Endothelial cell (in vitro differentiated cells): Measurements from ENCODE around the gene COMMD1. TPM values are rescaled to one million over a fixed set of nuclear protein-coding genes. Genes with fewer than 3 reads are reported as not detected.
"Not testable (repeated sequence)": the region's sequence is repeated elsewhere in the genome, so short reads cannot be mapped to it uniquely, and the experiment has no call there.

Experiments used
- DNase-seq: peaks from one replicate; pipeline ENCODE4 v3.0.0; 2021; ENCODE audit warnings: low spot score
- H3K27ac Mint-ChIP-seq: one replicate; pipeline ENCODE4 v1.8.0; 2021; ENCODE audit warnings: mixed read lengths, inconsistent platforms; ENCODE audit not compliant: unreplicated experiment
- H3K27me3 Mint-ChIP-seq: one replicate; pipeline ENCODE4 v1.8.0; 2021; ENCODE audit warnings: mild to moderate bottlenecking, moderate library complexity, mixed read lengths, inconsistent platforms; ENCODE audit not compliant: unreplicated experiment
- H3K36me3 Mint-ChIP-seq: one replicate; pipeline ENCODE4 v1.8.0; 2021; ENCODE audit warnings: mild to moderate bottlenecking, low read depth, mixed read lengths, inconsistent platforms; ENCODE audit not compliant: unreplicated experiment
- H3K4me1 Mint-ChIP-seq: one replicate; pipeline ENCODE4 v1.8.0; 2021; ENCODE audit warnings: mild to moderate bottlenecking, mixed read lengths, inconsistent platforms; ENCODE audit not compliant: unreplicated experiment
- H3K4me3 Mint-ChIP-seq: one replicate; pipeline ENCODE4 v1.8.0; 2021; ENCODE audit warnings: mild to moderate bottlenecking, mixed read lengths, inconsistent platforms; ENCODE audit not compliant: unreplicated experiment
- H3K9me3 Mint-ChIP-seq: one replicate; pipeline ENCODE4 v1.8.0; 2021; ENCODE audit warnings: mixed read lengths, inconsistent platforms; ENCODE audit not compliant: unreplicated experiment
- CTCF ChIP-seq: fragments of 200-600 bp; sonication (generic); IDR thresholded peaks from one replicate; pipeline ENCODE4 v1.5.0; 2021; ENCODE audit warnings: antibody characterized with exemption; ENCODE audit not compliant: unreplicated experiment
- long read RNA-seq: library from polyadenylated mRNA; unstranded; transcript quantifications from one replicate; pipeline ENCODE4 v2.0.0, GENCODE V29; 2020; ENCODE audit not compliant: unreplicated experiment
- total RNA-seq: library from RNA; stranded (reverse); fragmentation: NEBNext Ultra II Directional; extraction: Animal tissue kit (Norgen Biotek cat#: 25700); gene quantifications from one replicate; pipeline ENCODE4 v1.2.1, GENCODE V29; 2021; ENCODE audit not compliant: unreplicated experiment

Gene COMMD1
- 39.4 TPM for total RNA-seq
- long read RNA-seq, transcript COMMD1-201 (3 exons, 911 nt), result major isoform, 25 of 27 reads
- long read RNA-seq, partial matches to known transcripts, result 0 of 27 reads
- long read RNA-seq, other reads (novel, unspliced or antisense), result 2 of 27 reads

- peak; percentile 75 for DNase-seq
- Mint-ChIP-seq H3K27ac (peak within 1 kb of the TSS; percentile 61), H3K36me3 (no peaks in the 10 kb centered on the region), H3K27me3 (peaks cover 2% of the 10 kb centered on the region), H3K4me1 (peaks cover under 1% of the 10 kb centered on the region), H3K9me3 (no peaks in the 10 kb centered on the region), H3K4me3 (peak within 1 kb of the TSS; percentile 99)
- no peak for TF ChIP-seq CTCF
Observed at GRCh38 chr2:61905372-61906185, at the start of gene COMMD1. COMMD1 (plus strand) TSS chr2:61905674; CDS start chr2:61905679, 5 bp downstream.

- no peak overlapping the region for H3K27ac Mint-ChIP-seq
- H3K4me3 Mint-ChIP-seq, result no peak overlapping the region
- TF ChIP-seq CTCF, result no peak
- H3K4me1 Mint-ChIP-seq, result peaks cover 7% of the 10 kb centered on the region
- H3K9me3 Mint-ChIP-seq, result no peaks in the 10 kb centered on the region
- peaks cover 4% of the 10 kb centered on the region for H3K36me3 Mint-ChIP-seq
- no peak for DNase-seq
- H3K27me3 Mint-ChIP-seq, result peaks cover 8% of the 10 kb centered on the region
Observed at GRCh38 chr2:61857224-61857623, 48.2 kb upstream of the COMMD1 start.

GRCh38 chr2:61862085-61862484 lies 43.4 kb upstream of the COMMD1 start:
- Mint-ChIP-seq H3K9me3 (no peaks in the 10 kb centered on the region), H3K27ac (no peak overlapping the region), H3K36me3 (peaks cover 19% of the 10 kb centered on the region), H3K4me1 (no peaks in the 10 kb centered on the region), H3K27me3 (peaks cover 3% of the 10 kb centered on the region), H3K4me3 (no peak overlapping the region)
- no peak for TF ChIP-seq CTCF
- no peak for DNase-seq

- Mint-ChIP-seq H3K36me3 (peaks cover 36% of the 10 kb centered on the region), H3K4me3 (peak overlapping the region; percentile 51)
Observed at GRCh38 chr2:61866482-61867089, 38.9 kb upstream of the COMMD1 start.

GRCh38 chr2:61876400-61876799 lies 29.1 kb upstream of the COMMD1 start:
- Mint-ChIP-seq H3K4me1 (no peaks in the 10 kb centered on the region), H3K36me3 (peaks cover 28% of the 10 kb centered on the region), H3K4me3 (no peak overlapping the region), H3K27ac (no peak overlapping the region), H3K9me3 (no peaks in the 10 kb centered on the region), H3K27me3 (no peaks in the 10 kb centered on the region)
- no peak for DNase-seq
- no peak for TF ChIP-seq CTCF

More at GRCh38 chr2:61866482-61867089, 38.9 kb upstream of the COMMD1 start:
- not testable (repeated sequence) for H3K27me3 Mint-ChIP-seq, H3K9me3 Mint-ChIP-seq, H3K4me1 Mint-ChIP-seq, DNase-seq, H3K27ac Mint-ChIP-seq
